OCI-LY7 (cell line): ENCODE results near the gene GRHL1.

ENCODE experiments used
- CTCF ChIP-seq: fragments of 200-600 bp; sonication (generic); conservative IDR thresholded peaks from 2 replicates; pipeline ENCODE4 v1.5.1; 2014; ENCODE audit warnings: mild to moderate bottlenecking, antibody characterized with exemption, low read length, moderate library complexity, mixed read lengths
- EZH2phosphoT487 ChIP-seq: fragments of 200-600 bp; sonication (generic); IDR thresholded peaks from 2 replicates; pipeline ENCODE4 v1.6.1; 2018; ENCODE audit warnings: low read depth, borderline replicate concordance, mild to moderate bottlenecking, mixed run types, antibody characterized with exemption, low read length, moderate library complexity, mixed read lengths

GRCh38 chr2:10002109-10002508 lies 50.6 kb downstream of the GRHL1 start:
- TF ChIP-seq CTCF = no peak
- TF ChIP-seq EZH2phosphoT487 = no peak
